Gastroesophageal sphincter (tissue), 4 donors: ENCODE data around the gene ADGRD2. TPM values are rescaled to one million over a fixed set of nuclear protein-coding genes. Genes with fewer than 3 reads are reported as not detected.

Experiments
- ATAC-seq: fragments of 150-250 bp; one replicate; pipeline ENCODE4 v1.9.1; 2016; ENCODE audit warnings: mild to moderate bottlenecking, moderate library complexity
- H3K27ac ChIP-seq, 4 donors: fragments of 200-600 bp; sonication (generic) in 3 of 4; 1 replicate in 3 of 4; 2 replicates in 1 of 4; pipeline ENCODE4 v1.5.1; 2016 to 2019
- H3K27me3 ChIP-seq: fragments of 200-600 bp; sonication (generic); one replicate; pipeline ENCODE4 v1.5.1; 2019
- H3K36me3 ChIP-seq, 2 donors: fragments of 200-600 bp; sonication (generic); one replicate each; pipeline ENCODE4 v1.5.1; 2019; ENCODE audit warnings: control low read depth in 1 of 2
- H3K4me1 ChIP-seq, 3 donors: fragments of 200-600 bp; sonication (generic); 1 replicate in 2 of 3; 2 replicates in 1 of 3; pipeline ENCODE4 v1.5.1; 2016 to 2019; ENCODE audit warnings: control low read depth in 2 of 3
- H3K4me3 ChIP-seq, 2 donors: fragments of 200-600 bp; sonication (generic); one replicate each; pipeline ENCODE4 v1.5.1; 2019; ENCODE audit warnings: mild to moderate bottlenecking in 1 of 2, moderate library complexity in 1 of 2
- H3K9me3 ChIP-seq, 3 donors: fragments of 200-600 bp; sonication (generic); one replicate each; pipeline ENCODE4 v1.5.1; 2017 to 2019; ENCODE audit warnings: control low read depth in 2 of 3
- EP300 ChIP-seq: sonication (generic); formaldehyde crosslinking; IDR thresholded peaks from one replicate; pipeline ENCODE4 v1.6.1; 2017; ENCODE audit warnings: antibody characterized with exemption, mild to moderate bottlenecking
- POLR2A ChIP-seq, 2 donors: fragments of 450-650 bp; IDR thresholded peaks; one replicate each; pipeline ENCODE4 v1.6.1; 2017; ENCODE audit warnings: antibody characterized with exemption in 2 of 2, mild to moderate bottlenecking in 2 of 2, moderate library complexity in 1 of 2
- POLR2AphosphoS5 ChIP-seq: sonication (generic); formaldehyde crosslinking; IDR thresholded peaks from one replicate; pipeline ENCODE4 v1.6.1; 2017; ENCODE audit warnings: antibody characterized with exemption
- WGBS, 2 donors: methylation state at CpG; one replicate each; pipeline ENCODE4 v1.1.5; 2018; ENCODE audit warnings: low coverage in 1 of 2; 5-methylcytosine and 5-hydroxymethylcytosine counted together
- total RNA-seq, 4 donors: library from RNA; depleted of rRNA; stranded (reverse); fragments of >200 nt; gene quantifications; one replicate each; pipeline ENCODE4 v1.1.0, GENCODE V29; 2016
- TF ChIP-seq, protein P1 (sequence below), 4 experiments: fragments of 200-600 bp in 2 of 4; fragments of 450-650 bp in 2 of 4; sonication (generic) in 1 of 4; IDR thresholded peaks; one replicate each; pipeline ENCODE4 v1.5.1; 2017 to 2019; ENCODE audit warnings: antibody characterized with exemption in 4 of 4, mild to moderate bottlenecking in 2 of 4, moderate library complexity in 2 of 4

ADGRD2 gene
- total RNA-seq, 4 donors from 2014 or later: not detected

DNA sequence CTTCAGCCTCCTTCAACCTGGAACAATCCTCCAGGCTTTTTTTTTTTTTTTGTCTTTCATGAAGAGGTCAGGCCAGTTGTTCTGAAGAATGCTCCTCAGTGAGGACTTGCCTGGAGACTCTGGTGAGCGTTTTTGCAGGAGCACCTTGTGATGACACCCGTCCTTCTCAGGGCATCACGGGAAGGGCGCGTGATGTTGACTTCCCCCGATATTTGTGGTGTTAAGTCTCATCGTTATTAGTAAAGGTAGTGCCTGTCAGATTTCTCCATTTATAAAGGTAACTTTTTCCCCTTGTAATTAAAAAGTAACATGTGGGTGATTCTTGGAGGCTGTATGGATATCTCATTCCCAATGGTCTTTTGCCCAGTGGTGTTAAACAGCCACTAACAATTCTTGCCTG, 23.9 kb upstream of the ADGRD2 start:
- TF ChIP-seq, protein P1, sequence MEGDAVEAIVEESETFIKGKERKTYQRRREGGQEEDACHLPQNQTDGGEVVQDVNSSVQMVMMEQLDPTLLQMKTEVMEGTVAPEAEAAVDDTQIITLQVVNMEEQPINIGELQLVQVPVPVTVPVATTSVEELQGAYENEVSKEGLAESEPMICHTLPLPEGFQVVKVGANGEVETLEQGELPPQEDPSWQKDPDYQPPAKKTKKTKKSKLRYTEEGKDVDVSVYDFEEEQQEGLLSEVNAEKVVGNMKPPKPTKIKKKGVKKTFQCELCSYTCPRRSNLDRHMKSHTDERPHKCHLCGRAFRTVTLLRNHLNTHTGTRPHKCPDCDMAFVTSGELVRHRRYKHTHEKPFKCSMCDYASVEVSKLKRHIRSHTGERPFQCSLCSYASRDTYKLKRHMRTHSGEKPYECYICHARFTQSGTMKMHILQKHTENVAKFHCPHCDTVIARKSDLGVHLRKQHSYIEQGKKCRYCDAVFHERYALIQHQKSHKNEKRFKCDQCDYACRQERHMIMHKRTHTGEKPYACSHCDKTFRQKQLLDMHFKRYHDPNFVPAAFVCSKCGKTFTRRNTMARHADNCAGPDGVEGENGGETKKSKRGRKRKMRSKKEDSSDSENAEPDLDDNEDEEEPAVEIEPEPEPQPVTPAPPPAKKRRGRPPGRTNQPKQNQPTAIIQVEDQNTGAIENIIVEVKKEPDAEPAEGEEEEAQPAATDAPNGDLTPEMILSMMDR (IDR thresholded peaks at IDR 0.05): no peak
- TF ChIP-seq EP300 (no peak), POLR2A (IDR thresholded peaks at IDR 0.05) (no peak), POLR2AphosphoS5 (no peak)
- no peaks in the 10 kb centered on the region for H3K36me3 ChIP-seq
- H3K9me3 ChIP-seq: no peaks in the 10 kb centered on the region
- H3K4me1 ChIP-seq: peaks cover 0 to under 1% (median 0%) of the 10 kb centered on the region in 3 donors
- no peak overlapping the region for H3K4me3 ChIP-seq
- ATAC-seq: no peak
- WGBS, 2 donors: 89 to 94% methylated on average over 6 of the region's 7 CpGs
- no peaks in the 10 kb centered on the region for H3K27me3 ChIP-seq
- no peak overlapping the region for H3K27ac ChIP-seq

DNA sequence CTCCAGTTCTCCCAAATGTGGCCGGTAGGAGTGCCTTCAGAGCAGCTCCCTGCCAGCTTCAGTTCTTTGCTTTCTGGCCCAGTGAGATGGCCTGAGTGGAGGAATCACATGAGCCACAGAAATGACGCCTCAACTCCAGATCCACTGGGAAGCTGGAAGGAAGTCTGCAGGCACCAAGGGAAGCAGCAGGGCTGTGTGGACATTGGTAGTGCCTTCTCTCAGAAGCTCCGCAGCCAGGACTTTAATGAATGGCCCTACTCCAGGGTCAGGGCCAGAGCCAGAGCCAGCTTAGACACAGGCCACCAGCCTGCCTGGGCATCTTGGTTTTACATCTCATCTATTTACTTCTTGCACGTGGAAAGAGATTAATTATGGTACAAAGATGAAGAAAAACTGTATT, 23.0 kb upstream of the ADGRD2 start:
- no peak for ATAC-seq
- 79% methylated on average over 2 of the region's 4 CpGs; no CpG with 5 or more reads in 1 of the 2 donors for WGBS, 2 donors
- Histone ChIP-seq H3K36me3 (no peaks in the 10 kb centered on the region), H3K4me3 (no peak overlapping the region), H3K9me3 (no peaks in the 10 kb centered on the region), H3K27me3 (peaks cover 4% of the 10 kb centered on the region), H3K27ac (no peak overlapping the region), H3K4me1 (no peaks in the 10 kb centered on the region)
- TF ChIP-seq EP300 (no peak), POLR2A (IDR thresholded peaks at IDR 0.05) (no peak), POLR2AphosphoS5 (no peak)
- TF ChIP-seq, protein P1 (IDR thresholded peaks at IDR 0.05): no peak

DNA sequence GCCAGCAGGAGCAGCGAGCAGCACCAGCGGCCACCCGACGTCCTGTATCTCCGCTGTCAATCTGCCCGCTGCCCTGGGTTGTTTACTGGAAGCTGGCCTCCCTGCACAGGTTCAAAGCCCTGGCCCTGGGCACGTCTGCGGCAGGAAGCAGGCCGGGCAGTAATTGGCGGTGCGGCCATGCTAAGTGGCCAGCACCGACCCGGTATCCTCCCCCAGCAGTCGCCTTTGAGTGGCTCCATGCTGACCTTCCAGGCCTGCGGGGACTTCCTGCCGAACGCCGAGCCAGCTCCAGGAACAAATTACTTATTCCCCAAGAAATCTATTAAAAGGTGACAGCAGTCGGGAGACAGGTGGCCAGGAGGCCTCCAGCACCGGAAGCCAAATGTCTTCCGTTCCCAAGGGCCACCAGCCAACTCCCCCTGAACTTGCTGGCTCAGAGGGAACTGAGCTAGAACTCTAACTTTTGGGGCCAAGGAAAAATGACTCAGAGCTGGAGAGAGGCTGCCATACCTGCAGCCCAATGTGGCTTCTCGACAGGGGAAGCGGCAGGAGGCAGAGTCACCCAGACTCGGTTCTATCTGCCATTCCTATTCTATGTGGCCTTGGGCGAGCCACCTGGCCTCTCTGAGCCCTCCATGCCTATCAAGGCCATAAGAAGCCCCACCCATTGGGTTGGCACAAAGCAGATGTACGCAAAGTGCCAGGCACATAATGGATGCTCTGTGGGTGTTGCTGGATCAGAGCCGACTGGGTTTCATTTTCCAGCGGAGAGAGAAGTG, 21.3 kb upstream of the ADGRD2 start:
- H3K9me3 ChIP-seq: no peaks in the 10 kb centered on the region
- no peak overlapping the region for H3K4me3 ChIP-seq
- no peak for TF ChIP-seq POLR2A (IDR thresholded peaks at IDR 0.05)
- TF ChIP-seq, protein P1 (IDR thresholded peaks at IDR 0.05): no peak
- TF ChIP-seq POLR2AphosphoS5: no peak
- TF ChIP-seq EP300: no peak
- H3K4me1 ChIP-seq: no peaks in the 10 kb centered on the region
- no peak overlapping the region for H3K27ac ChIP-seq
- H3K36me3 ChIP-seq: no peaks in the 10 kb centered on the region
- WGBS, 2 donors: 63% methylated on average over 5 of the region's 28 CpGs; no CpG with 5 or more reads in 1 of the 2 donors
- H3K27me3 ChIP-seq: peaks cover 7% of the 10 kb centered on the region
- peak; percentile 22 for ATAC-seq

DNA sequence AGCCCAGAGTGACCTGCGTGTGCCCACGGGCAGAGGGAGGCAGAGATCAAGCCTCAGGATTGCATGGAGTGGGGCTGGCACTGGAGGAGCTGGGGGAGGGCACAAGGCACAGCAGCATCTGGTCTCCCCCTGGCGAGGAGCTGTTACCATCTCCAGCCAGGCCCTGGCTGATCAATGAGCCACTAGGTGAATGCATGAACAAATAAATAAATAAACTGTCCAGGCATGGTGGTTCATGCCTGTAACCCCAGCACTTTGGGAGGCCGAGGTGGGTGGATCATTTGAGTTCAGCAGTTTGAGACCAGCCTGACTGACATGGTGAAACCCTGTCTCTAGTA, 20.8 kb upstream of the ADGRD2 start:
- ATAC-seq: no peak
- no peaks in the 10 kb centered on the region for H3K4me1 ChIP-seq
- 67% methylated on average over 1 of the region's 4 CpGs; no CpG with 5 or more reads in 1 of the 2 donors for WGBS, 2 donors

More for the DNA sequence above, 20.8 kb upstream of the ADGRD2 start:
- no peak overlapping the region for H3K27ac ChIP-seq
- TF ChIP-seq, protein P1 (IDR thresholded peaks at IDR 0.05): no peak
- TF ChIP-seq EP300: no peak
- no peak for TF ChIP-seq POLR2AphosphoS5
- TF ChIP-seq POLR2A (IDR thresholded peaks at IDR 0.05): no peak
- no peaks in the 10 kb centered on the region for H3K36me3 ChIP-seq
- peaks cover 7% of the 10 kb centered on the region for H3K27me3 ChIP-seq
- no peaks in the 10 kb centered on the region for H3K9me3 ChIP-seq
- no peak overlapping the region for H3K4me3 ChIP-seq
